WTC11 (cell line): ENCODE data around the gene METRN. TPM values are rescaled to one million over a fixed set of nuclear protein-coding genes. Genes with fewer than 3 reads are reported as not detected.

Experiments
- ATAC-seq: fragments of 200-7000 bp; cut with Tn5 transposase; 2 replicates; pipeline ENCODE4 v1.10.0; 2021; ENCODE audit warnings: mild to moderate bottlenecking, moderate library complexity
- CTCF ChIA-PET: fragments of 300-600 bp; sonication (Branson Sonifier 250); formaldehyde crosslinking; loops from one replicate; lab custom pipeline; 2021; ENCODE audit warnings: antibody characterized with exemption; lab: Charles Lee
- POLR2A ChIA-PET: fragments of 350-600 bp; sonication (Branson Sonifier 250); formaldehyde crosslinking; loops from one replicate; lab custom pipeline; 2021; ENCODE audit warnings: antibody characterized with exemption; lab: Charles Lee
- DNase-seq: peaks from one replicate; pipeline ENCODE4 v3.0.0; 2021; ENCODE audit warnings: low spot score
- H3K27ac Mint-ChIP-seq: 2 replicates; pipeline ENCODE4 v1.8.0; 2021; ENCODE audit warnings: mixed read lengths
- H3K27me3 Mint-ChIP-seq: 2 replicates; pipeline ENCODE4 v1.8.0; 2021; ENCODE audit warnings: low read depth, mild to moderate bottlenecking, moderate library complexity, mixed read lengths
- H3K36me3 Mint-ChIP-seq: 2 replicates; pipeline ENCODE4 v1.8.0; 2021; ENCODE audit warnings: mixed read lengths
- H3K4me1 Mint-ChIP-seq: 2 replicates; pipeline ENCODE4 v1.8.0; 2022; ENCODE audit warnings: mixed read lengths
- H3K4me3 Mint-ChIP-seq: 2 replicates; pipeline ENCODE4 v1.8.0; 2021; ENCODE audit warnings: mild to moderate bottlenecking, moderate library complexity, mixed read lengths
- H3K9me3 Mint-ChIP-seq: 2 replicates; pipeline ENCODE4 v1.8.0; 2021; ENCODE audit warnings: mixed read lengths
- ATF1 ChIP-seq: sonication (generic); formaldehyde crosslinking; IDR thresholded peaks from 2 replicates; pipeline ENCODE4 v1.8.1; 2023; ENCODE audit warnings: mild to moderate bottlenecking, moderate library complexity, missing genetic modification reagents
- ATF2 ChIP-seq: sonication (generic); formaldehyde crosslinking; IDR thresholded peaks from 2 replicates; pipeline ENCODE4 v1.8.1; 2022; ENCODE audit warnings: low read depth, missing genetic modification reagents, borderline replicate concordance
- ATF3 ChIP-seq: sonication (generic); formaldehyde crosslinking; conservative IDR thresholded peaks from 2 replicates; pipeline ENCODE4 v1.8.1; 2022; ENCODE audit warnings: mild to moderate bottlenecking, missing genetic modification reagents
- CREM ChIP-seq: sonication (generic); formaldehyde crosslinking; IDR thresholded peaks from 2 replicates; pipeline ENCODE4 v1.8.1; 2022; ENCODE audit warnings: mild to moderate bottlenecking, missing genetic modification reagents, moderate library complexity
- CTCF ChIP-seq: fragments of 200-600 bp; IDR thresholded peaks from 2 replicates; pipeline ENCODE4 v1.8.0; 2022; ENCODE audit warnings: antibody characterized with exemption
- E2F4 ChIP-seq: sonication (generic); formaldehyde crosslinking; IDR thresholded peaks from 2 replicates; pipeline ENCODE4 v1.8.1; 2022; ENCODE audit warnings: low read depth, mild to moderate bottlenecking, moderate library complexity, missing genetic modification reagents, borderline replicate concordance
- EMX1 ChIP-seq: fragments of 250-450 bp; sonication (Bioruptor Pico); IDR thresholded peaks from 2 replicates; pipeline ENCODE4 v1.8.0; 2021; ENCODE audit warnings: mild to moderate bottlenecking
- FOXP4 ChIP-seq: sonication (generic); formaldehyde crosslinking; IDR thresholded peaks from 2 replicates; pipeline ENCODE4 v1.8.0; 2022; ENCODE audit warnings: mild to moderate bottlenecking, missing genetic modification reagents
- IRF1 ChIP-seq: sonication (generic); formaldehyde crosslinking; IDR thresholded peaks from 2 replicates; pipeline ENCODE4 v1.8.0; 2023; ENCODE audit warnings: missing genetic modification reagents
- NR2C2 ChIP-seq: sonication (generic); formaldehyde crosslinking; IDR thresholded peaks from 2 replicates; pipeline ENCODE4 v1.8.0; 2022; ENCODE audit warnings: mild to moderate bottlenecking, missing genetic modification reagents
- OVOL2 ChIP-seq: fragments of 250-450 bp; sonication (Bioruptor Pico); IDR thresholded peaks from 2 replicates; pipeline ENCODE4 v1.9.0; 2021; ENCODE audit warnings: mild to moderate bottlenecking, borderline replicate concordance
- PRRX2 ChIP-seq: fragments of 250-450 bp; sonication (Bioruptor Pico); IDR thresholded peaks from 2 replicates; pipeline ENCODE4 v1.8.0; 2021; ENCODE audit warnings: mild to moderate bottlenecking
- RORB ChIP-seq: fragments of 250-450 bp; sonication (Bioruptor Pico); IDR thresholded peaks from 2 replicates; pipeline ENCODE4 v1.9.0; 2021; ENCODE audit warnings: mild to moderate bottlenecking
- TP53 ChIP-seq: sonication (generic); formaldehyde crosslinking; IDR thresholded peaks from 2 replicates; pipeline ENCODE4 v1.8.1; 2023; ENCODE audit warnings: mild to moderate bottlenecking, missing genetic modification reagents
- USF1 ChIP-seq: sonication (generic); formaldehyde crosslinking; IDR thresholded peaks from 2 replicates; pipeline ENCODE4 v1.8.0; 2022; ENCODE audit warnings: mild to moderate bottlenecking, missing genetic modification reagents
- ZNF138 ChIP-seq: sonication (generic); formaldehyde crosslinking; conservative IDR thresholded peaks from 2 replicates; pipeline ENCODE4 v1.8.1; 2022; ENCODE audit warnings: mild to moderate bottlenecking, moderate library complexity, missing genetic modification reagents
- ZNF512 ChIP-seq: sonication (generic); formaldehyde crosslinking; IDR thresholded peaks from 2 replicates; pipeline ENCODE4 v1.8.1; 2022; ENCODE audit warnings: missing genetic modification reagents, borderline replicate concordance
- ZNF532 ChIP-seq: fragments of 250-450 bp; sonication (Bioruptor Pico); IDR thresholded peaks from 2 replicates; pipeline ENCODE4 v1.9.0; 2021; ENCODE audit warnings: mild to moderate bottlenecking, borderline replicate concordance
- total RNA-seq: library from RNA; stranded (reverse); gene quantifications from 3 replicates; pipeline ENCODE4 v1.2.3, GENCODE V29; 2021

Gene METRN
- total RNA-seq, 1 experiment from 2014 or later, result 30.9 TPM

GRCh38 chr16:725463-726187 lies 10.7 kb downstream of the METRN start:
- H3K4me1 Mint-ChIP-seq, result no peaks in the 10 kb centered on the region
- H3K9me3 Mint-ChIP-seq, result no peaks in the 10 kb centered on the region
- no peaks in the 10 kb centered on the region; the same call in 1 of the 2 replicates for H3K36me3 Mint-ChIP-seq
- no peak for DNase-seq
- H3K4me3 Mint-ChIP-seq, result peak overlapping the region; percentile 69; the same call in 1 of the 2 replicates
- CTCF ChIA-PET, result interaction anchor here (1.0 to 6.9 kb wide), 8 partner anchors 11 to 65 kb away, joined by 3 to 90 read pairs (median 5); partner anchors contain the start of genes CHTF18, CIAO3, METRN and RPUSD1
- ATAC-seq, result no peak
- H3K27me3 Mint-ChIP-seq, result peaks cover 2% of the 10 kb centered on the region; the same call in 1 of the 2 replicates
- TF ChIP-seq NR2C2 (CRISPR knock-in tag) (no peak), ZNF138 (CRISPR knock-in tag) (0 out of 2 replicates have a peak, but pooled peaks have one; percentile 45)
- POLR2A ChIA-PET, result interaction anchor here (1.1 kb wide), 1 partner anchor 9 kb away, joined by 5 read pairs; no protein-coding TSS in a partner anchor
- H3K27ac Mint-ChIP-seq, result no peak overlapping the region

- H3K9me3 Mint-ChIP-seq, result no peaks in the 10 kb centered on the region
- ChIA-PET CTCF (interaction anchor here (0.7 to 6.9 kb wide), 9 partner anchors 10 to 66 kb away, joined by 3 to 90 read pairs (median 5); partner anchors contain the start of genes CHTF18, CIAO3, METRN and RPUSD1), POLR2A (interaction anchor here (1.1 kb wide), 1 partner anchor 10 kb away, joined by 5 read pairs; no protein-coding TSS in a partner anchor)
- H3K4me3 Mint-ChIP-seq, result peak overlapping the region; percentile 69
- H3K36me3 Mint-ChIP-seq, result no peaks in the 10 kb centered on the region; the same call in 1 of the 2 replicates
- no peak for DNase-seq
- no peak for ATAC-seq
- no peak overlapping the region for H3K27ac Mint-ChIP-seq
- H3K4me1 Mint-ChIP-seq, result no peaks in the 10 kb centered on the region
- TF ChIP-seq ZNF532 (CRISPR knock-in tag) (no peak), IRF1 (CRISPR knock-in tag) (no peak; the same call in 1 of the 2 replicates), TP53 (no peak), ATF2 (CRISPR knock-in tag) (no peak), RORB (CRISPR knock-in tag) (no peak), ATF3 (CRISPR knock-in tag) (no peak), PRRX2 (CRISPR knock-in tag) (no peak), FOXP4 (CRISPR knock-in tag) (no peak), ATF1 (CRISPR knock-in tag) (no peak), CTCF (no peak), OVOL2 (CRISPR knock-in tag) (no peak), E2F4 (no peak), ZNF512 (CRISPR knock-in tag) (no peak), CREM (CRISPR knock-in tag) (no peak), USF1 (CRISPR knock-in tag) (no peak), EMX1 (CRISPR knock-in tag) (no peak)
- peaks cover 2% of the 10 kb centered on the region; the same call in 1 of the 2 replicates for H3K27me3 Mint-ChIP-seq
Measured at GRCh38 chr16:726188-726437, 11.2 kb downstream of the METRN start.
